OCI-LY3 (cell line): Measurements from ENCODE around the gene UNC13C.
"Not testable (repeated sequence)": the region's sequence is repeated elsewhere in the genome, so short reads cannot be mapped to it uniquely, and the experiment has no call there.

Source experiments
- H2AFZ ChIP-seq: fragments of 200-600, 300-600 bp; shearing (Covaris generic); 2 replicates; pipeline ENCODE4 v1.6.0; 2014; ENCODE audit warnings: antibody characterized with exemption, low read depth, low read length
- H3K27ac ChIP-seq: fragments of 200-600, 300-600 bp; sonication (generic); 2 replicates; pipeline ENCODE4 v1.5.1; 2014; ENCODE audit warnings: mild to moderate bottlenecking, low read length, moderate library complexity, mixed read lengths
- H3K27me3 ChIP-seq: fragments of 200-600, 300-600 bp; sonication (generic); 2 replicates; pipeline ENCODE4 v1.6.1; 2014; ENCODE audit warnings: low read depth, low read length, mixed read lengths
- H3K36me3 ChIP-seq: fragments of 200-600, 300-600 bp; sonication (generic); replicated peaks from 2 replicates; pipeline ENCODE3; 2014; ENCODE audit warnings: low read depth, low read length, mixed read lengths
- H3K4me1 ChIP-seq: fragments of 300-600, 200-600 bp; sonication (generic); 2 replicates; pipeline ENCODE4 v1.6.1; 2014; ENCODE audit warnings: low read length, mixed read lengths
- H3K4me2 ChIP-seq: fragments of 200-600, 300-600 bp; sonication (generic); 2 replicates; pipeline ENCODE4 v1.6.1; 2014; ENCODE audit warnings: low read length, mixed read lengths
- H3K4me3 ChIP-seq: fragments of 300-600, 200-600 bp; sonication (generic); 2 replicates; pipeline ENCODE4 v1.5.1; 2014; ENCODE audit warnings: antibody characterized with exemption, mild to moderate bottlenecking, low read length, moderate library complexity
- H3K79me2 ChIP-seq: fragments of 300-600, 200-600 bp; shearing (Covaris generic); 2 replicates; pipeline ENCODE4 v1.6.1; 2014; ENCODE audit warnings: mild to moderate bottlenecking, low read length, mixed read lengths
- H3K9ac ChIP-seq: fragments of 300-600, 200-600 bp; shearing (Covaris generic); 2 replicates; pipeline ENCODE4 v1.6.0; 2014; ENCODE audit warnings: mild to moderate bottlenecking, low read length, moderate library complexity
- H3K9me3 ChIP-seq: fragments of 200-600, 300-600 bp; shearing (Covaris generic); 2 replicates; pipeline ENCODE4 v1.6.1; 2014; ENCODE audit warnings: low read length, mixed read lengths; ENCODE audit not compliant: insufficient read depth
- H4K20me1 ChIP-seq: fragments of 200-600, 300-600 bp; sonication (generic); 2 replicates; pipeline ENCODE4 v1.6.1; 2016; ENCODE audit warnings: low read length, mixed read lengths; ENCODE audit not compliant: insufficient read depth
- CTCF ChIP-seq: fragments of 200-600, 300-600 bp; sonication (generic); IDR thresholded peaks from 2 replicates; pipeline ENCODE4 v1.5.1; 2014; ENCODE audit warnings: antibody characterized with exemption, low read length, low read depth
- EZH2phosphoT487 ChIP-seq: fragments of 200-600 bp; shearing (Covaris generic); IDR thresholded peaks from 2 replicates; pipeline ENCODE4 v1.6.1; 2018; ENCODE audit warnings: antibody characterized with exemption, mixed run types, low read depth

Gene UNC13C

GRCh38 chr15:53978253-53978906, at the start of gene UNC13C:
UNC13C (plus strand) TSS chr15:53978441; CDS start chr15:54012904, 34,463 bp downstream.
- Histone ChIP-seq H3K4me3 (no peak within 1 kb of the TSS), H2AFZ (no peak within 1 kb of the TSS), H4K20me1 (no peaks in the 10 kb centered on the region), H3K4me2 (no peak within 1 kb of the TSS), H3K27ac (no peak within 1 kb of the TSS), H3K27me3 (no peaks in the 10 kb centered on the region), H3K9me3 (no peaks in the 10 kb centered on the region), H3K79me2 (no peaks in the 10 kb centered on the region), H3K36me3 (no peaks in the 10 kb centered on the region), H3K9ac (no peak within 1 kb of the TSS), H3K4me1 (0 out of 2 replicates have a peak, but pooled peaks cover 2% of the 10 kb centered on the region)
- TF ChIP-seq CTCF (no peak), EZH2phosphoT487 (no peak)

GRCh38 chr15:53936137-53936536, 42.1 kb upstream of the UNC13C start:
- Histone ChIP-seq H3K36me3 (no peaks in the 10 kb centered on the region), H3K4me3 (no peak overlapping the region), H3K9me3 (no peaks in the 10 kb centered on the region), H3K4me1 (no peaks in the 10 kb centered on the region), H3K27me3 (no peaks in the 10 kb centered on the region), H3K79me2 (no peaks in the 10 kb centered on the region), H3K27ac (no peak overlapping the region), H3K4me2 (no peak overlapping the region), H2AFZ (no peak overlapping the region), H4K20me1 (no peaks in the 10 kb centered on the region), H3K9ac (no peak overlapping the region)
- TF ChIP-seq EZH2phosphoT487: no peak
- no peak for TF ChIP-seq CTCF

- H3K4me1 ChIP-seq, H3K4me3 ChIP-seq, H3K9me3 ChIP-seq, H2AFZ ChIP-seq, H3K4me2 ChIP-seq, H4K20me1 ChIP-seq, H3K9ac ChIP-seq, H3K27me3 ChIP-seq, H3K27ac ChIP-seq, H3K36me3 ChIP-seq, H3K79me2 ChIP-seq: not testable (repeated sequence)
Observed at GRCh38 chr15:53937632-53938031, 40.6 kb upstream of the UNC13C start.

- Histone ChIP-seq H3K4me2 (no peak overlapping the region), H2AFZ (no peak overlapping the region), H3K36me3 (no peaks in the 10 kb centered on the region), H4K20me1 (no peaks in the 10 kb centered on the region), H3K4me1 (no peaks in the 10 kb centered on the region), H3K27me3 (no peaks in the 10 kb centered on the region; the same call in 1 of the 2 replicates), H3K79me2 (no peaks in the 10 kb centered on the region), H3K9me3 (no peaks in the 10 kb centered on the region), H3K4me3 (no peak overlapping the region), H3K27ac (no peak overlapping the region), H3K9ac (no peak overlapping the region)
- no peak for TF ChIP-seq CTCF
- no peak for TF ChIP-seq EZH2phosphoT487
Observed at GRCh38 chr15:53950572-53950971, 27.7 kb upstream of the UNC13C start.
